OCI-LY3 (cell line): ENCODE measurements around the gene IRF9.

ENCODE experiments used
- CTCF ChIP-seq: fragments of 200-600, 300-600 bp; sonication (generic); IDR thresholded peaks from 2 replicates; pipeline ENCODE4 v1.5.1; 2014; ENCODE audit warnings: antibody characterized with exemption, low read length, low read depth
- EZH2phosphoT487 ChIP-seq: fragments of 200-600 bp; shearing (Covaris generic); IDR thresholded peaks from 2 replicates; pipeline ENCODE4 v1.6.1; 2018; ENCODE audit warnings: antibody characterized with exemption, mixed run types, low read depth

GRCh38 chr14:24195186-24196070, 34.4 kb downstream of the IRF9 start, which contains the start of gene TM9SF1:
- no peak for TF ChIP-seq CTCF
- TF ChIP-seq EZH2phosphoT487 = no peak
